ENCODE measurements around the gene NTRK3.

DNA sequence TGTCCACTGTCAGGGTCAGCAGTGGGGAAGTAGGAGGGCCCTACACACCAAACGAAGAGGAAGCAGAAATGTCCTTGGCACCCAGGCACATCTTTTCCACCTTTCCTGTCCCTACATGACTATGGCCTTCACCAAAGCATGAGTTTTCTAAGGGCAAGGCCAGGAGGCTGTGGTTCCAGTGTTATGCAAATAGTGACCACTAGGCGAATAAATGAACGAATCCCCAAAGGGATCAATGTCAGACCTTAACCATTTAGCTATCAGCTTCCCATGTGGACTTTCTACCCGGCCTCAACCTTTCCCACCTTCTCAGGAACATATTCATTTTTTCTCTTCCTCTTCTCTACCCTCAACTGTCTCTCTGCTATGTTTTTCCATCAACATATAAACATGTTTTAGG, 63.1 kb downstream of the NTRK3 start:
- TF ChIP-seq, protein P1, sequence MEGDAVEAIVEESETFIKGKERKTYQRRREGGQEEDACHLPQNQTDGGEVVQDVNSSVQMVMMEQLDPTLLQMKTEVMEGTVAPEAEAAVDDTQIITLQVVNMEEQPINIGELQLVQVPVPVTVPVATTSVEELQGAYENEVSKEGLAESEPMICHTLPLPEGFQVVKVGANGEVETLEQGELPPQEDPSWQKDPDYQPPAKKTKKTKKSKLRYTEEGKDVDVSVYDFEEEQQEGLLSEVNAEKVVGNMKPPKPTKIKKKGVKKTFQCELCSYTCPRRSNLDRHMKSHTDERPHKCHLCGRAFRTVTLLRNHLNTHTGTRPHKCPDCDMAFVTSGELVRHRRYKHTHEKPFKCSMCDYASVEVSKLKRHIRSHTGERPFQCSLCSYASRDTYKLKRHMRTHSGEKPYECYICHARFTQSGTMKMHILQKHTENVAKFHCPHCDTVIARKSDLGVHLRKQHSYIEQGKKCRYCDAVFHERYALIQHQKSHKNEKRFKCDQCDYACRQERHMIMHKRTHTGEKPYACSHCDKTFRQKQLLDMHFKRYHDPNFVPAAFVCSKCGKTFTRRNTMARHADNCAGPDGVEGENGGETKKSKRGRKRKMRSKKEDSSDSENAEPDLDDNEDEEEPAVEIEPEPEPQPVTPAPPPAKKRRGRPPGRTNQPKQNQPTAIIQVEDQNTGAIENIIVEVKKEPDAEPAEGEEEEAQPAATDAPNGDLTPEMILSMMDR (IDR thresholded peaks at IDR 0.05), result peak in 1 of 3 experiments; percentile 7
- no peak for TF ChIP-seq POLR2A (IDR thresholded peaks at IDR 0.05)

Data from testis (tissue), 2 donors.